ENCODE data around the gene NFIB. TPM values are rescaled to one million over a fixed set of nuclear protein-coding genes. Genes with fewer than 3 reads are reported as not detected.

NFIB gene
- total and polyA plus RNA-seq, 2 of the 8 experiments (the other 6 are each of a cell fraction or from before 2014, with no cell fraction given) = 2.6 to 13.1 TPM

DNA sequence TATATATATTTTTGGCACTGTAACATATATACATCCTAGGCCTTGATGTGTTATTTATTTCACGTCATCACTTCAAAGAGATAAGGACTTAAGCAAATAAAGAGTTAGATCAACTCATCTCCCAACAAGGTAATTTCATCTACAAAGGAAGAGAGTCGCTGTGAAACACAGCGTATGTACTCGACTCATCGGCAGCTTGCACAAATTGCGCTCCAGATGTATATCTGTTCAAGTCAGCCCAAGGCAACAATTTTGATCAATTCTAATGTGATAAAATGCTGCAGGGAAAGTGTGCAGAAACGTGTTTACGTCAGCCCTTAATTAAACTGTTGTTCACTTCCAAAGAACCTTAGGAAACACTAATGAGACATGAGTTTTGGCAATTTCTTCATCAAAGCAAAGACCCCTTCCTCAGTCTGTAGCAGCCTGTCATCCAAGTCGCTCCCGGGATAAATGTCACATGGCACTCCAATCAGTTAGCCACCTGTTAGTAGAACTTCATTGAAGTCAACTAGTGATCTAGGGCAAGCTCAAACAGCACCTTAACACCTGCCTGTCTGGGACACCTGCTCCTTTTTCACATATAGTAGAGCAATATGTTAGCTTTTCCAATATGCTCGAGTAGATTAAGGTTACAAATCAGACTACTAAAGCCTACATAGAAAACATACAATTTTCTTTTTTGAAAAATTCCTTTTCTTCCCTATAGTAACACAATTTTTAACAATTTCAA is 182.4 kb downstream of the NFIB start (continued):
- no peak for TF ChIP-seq GABPA (IDR thresholded peaks at IDR 0.05; ENCODE audit: borderline replicate concordance, insufficient read depth, low read length)
- TF ChIP-seq SP1 (IDR thresholded peaks at IDR 0.05; ENCODE audit: low read depth, low read length) = no peak
- TF ChIP-seq, protein P1, sequence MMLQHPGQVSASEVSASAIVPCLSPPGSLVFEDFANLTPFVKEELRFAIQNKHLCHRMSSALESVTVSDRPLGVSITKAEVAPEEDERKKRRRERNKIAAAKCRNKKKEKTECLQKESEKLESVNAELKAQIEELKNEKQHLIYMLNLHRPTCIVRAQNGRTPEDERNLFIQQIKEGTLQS (IDR thresholded peaks at IDR 0.05; ENCODE audit: insufficient read depth, low read depth, low read length) = no peak
- no peak for TF ChIP-seq PHF8 (conservative IDR thresholded peaks at IDR 0.05; ENCODE audit: low read depth, low read length)
- no peak for TF ChIP-seq SRF (IDR thresholded peaks at IDR 0.05; ENCODE audit: low read depth, low read length)
